Stomach (tissue), 9 donors: Measurements from ENCODE around the gene ST7L. TPM values are rescaled to one million over a fixed set of nuclear protein-coding genes. Genes with fewer than 3 reads are reported as not detected.

Source experiments
- DNase-seq, 2 donors: peaks; one replicate each; pipeline versions ENCODE4 v3.0.0 to v3.0.0-alpha.2; 2013 to 2019
- H3K27ac ChIP-seq, 5 donors: fragments of 200-600 bp in 4 of 5; sonication (generic) in 4 of 5; one replicate each; pipeline ENCODE4 v1.5.1; 2013 to 2019; ENCODE audit warnings: mild to moderate bottlenecking in 1 of 5, moderate library complexity in 1 of 5
- H3K27me3 ChIP-seq, 3 donors: fragments of 200-600 bp; sonication (generic); one replicate each; pipeline ENCODE4 v1.5.1; 2017 to 2019; ENCODE audit warnings: mixed run types in 1 of 3
- H3K36me3 ChIP-seq, 4 donors: fragments of 200-600 bp; sonication (generic); 1 replicate in 3 of 4; 2 replicates in 1 of 4; pipeline ENCODE4 v1.5.1; 2016 to 2019
- H3K4me1 ChIP-seq, 4 donors: fragments of 200-600 bp; sonication (generic); one replicate each; pipeline ENCODE4 v1.5.1; 2016 to 2019
- H3K4me3 ChIP-seq, 4 donors: fragments of 200-600 bp; sonication (generic) in 3 of 4; one replicate each; pipeline ENCODE4 v1.5.1; 2016 to 2019; ENCODE audit warnings: mild to moderate bottlenecking in 1 of 4
- H3K9me3 ChIP-seq, 4 donors: fragments of 200-600 bp; sonication (generic); one replicate each; pipeline ENCODE4 v1.5.1; 2016 to 2019
- EP300 ChIP-seq: sonication (generic); formaldehyde crosslinking; IDR thresholded peaks from one replicate; pipeline ENCODE4 v1.6.1; 2017; ENCODE audit warnings: antibody characterized with exemption
- POLR2A ChIP-seq, 4 donors: fragments of 450-650 bp; IDR thresholded peaks; one replicate each; pipeline ENCODE4 v1.6.1; 2016; ENCODE audit warnings: antibody characterized with exemption in 4 of 4, control low read depth in 2 of 4, mild to moderate bottlenecking in 1 of 4, moderate library complexity in 1 of 4
- POLR2AphosphoS5 ChIP-seq, 3 donors: sonication (generic); formaldehyde crosslinking; IDR thresholded peaks; one replicate each; pipeline ENCODE4 v1.6.1; 2016; ENCODE audit warnings: antibody characterized with exemption in 3 of 3
- WGBS, 5 donors: extraction: QIAGEN DNeasy Blood & Tissue Kit in 3 of 5; methylation state at CpG; one replicate each; pipeline versions ENCODE4 v1.1.5 to v1.1.7; 2013 to 2018; 5-methylcytosine and 5-hydroxymethylcytosine counted together
- intact Hi-C: fragments of 100-400 bp; cut with DNase I; formaldehyde crosslinking; loops from one replicate; pipeline ENCODE4 v1.15.1; 2023; ENCODE audit warnings: low total_unique reads
- polyA plus RNA-seq, 3 donors: library from polyadenylated mRNA; stranded (reverse); fragments of 200-250 nt; gene quantifications; one replicate each; pipeline ENCODE4 v1.2.3, GENCODE V29; 2013
- total RNA-seq, 5 donors: library from RNA; depleted of rRNA; stranded (reverse); fragments of >200 nt; gene quantifications; one replicate each; pipeline versions ENCODE4 v1.1.0 to v1.2.3, GENCODE V29; 2014 to 2016
- TF ChIP-seq, protein P1 (sequence below), 7 experiments: fragments of 450-650 bp in 4 of 7; fragments of 200-600 bp in 3 of 7; sonication (generic) in 3 of 7; IDR thresholded peaks; one replicate each; pipeline ENCODE4 v1.5.1; 2016 to 2019; ENCODE audit warnings: antibody characterized with exemption in 7 of 7, control low read depth in 2 of 7, mild to moderate bottlenecking in 1 of 7
- donor health status: healthy with polysubstance abuse.
- donor health status: Bipolar disorder and iron deficiency.
- donor health status: healthy.

ST7L gene
- total and polyA plus RNA-seq, 8 donors, result 3.5 to 85.7 (median 11.3) TPM

DNA sequence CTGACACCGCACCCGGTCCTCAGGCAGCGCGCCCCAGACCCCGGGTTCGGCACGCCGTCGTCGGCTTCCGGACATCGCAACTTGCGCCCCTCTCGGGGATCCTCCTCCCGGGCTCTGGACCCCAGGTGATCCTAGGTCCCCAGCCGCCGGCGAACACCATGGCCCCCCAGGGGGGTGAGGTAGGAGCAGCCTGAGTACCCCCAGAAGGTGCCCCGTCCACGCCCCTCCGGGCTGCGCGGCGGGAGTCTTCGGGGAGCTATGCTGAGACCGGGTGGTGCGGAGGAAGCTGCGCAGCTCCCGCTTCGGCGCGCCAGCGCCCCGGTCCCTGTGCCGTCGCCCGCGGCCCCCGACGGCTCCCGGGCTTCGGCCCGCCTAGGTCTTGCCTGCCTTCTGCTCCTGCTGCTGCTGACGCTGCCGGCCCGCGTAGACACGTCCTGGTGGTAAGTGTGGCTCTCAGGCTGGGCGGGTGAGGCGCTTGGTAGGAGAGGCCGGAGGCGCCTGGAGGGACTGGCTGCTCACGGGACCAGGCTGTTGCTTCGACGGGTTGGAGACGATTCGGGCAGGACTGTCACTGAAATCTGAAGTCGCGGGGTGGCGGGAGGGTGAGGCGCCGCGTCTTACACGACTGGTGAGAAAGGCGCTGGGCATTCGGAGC, 109.8 kb downstream of the ST7L start:
- WGBS, 5 donors, result 7 to 45% (median 8%) methylated on average over 14 to 66 of the region's 66 CpGs
- Histone ChIP-seq H3K4me3 (peak overlapping the region; percentile 56 to 72 (median 59)), H3K27ac (peak overlapping the region; percentile 3 to 73 (median 28)), H3K4me1 (peaks cover 17 to 24% (median 23%) of the 10 kb centered on the region in 4 donors), H3K27me3 (peaks cover 10 to 73% (median 43%) of the 10 kb centered on the region in 3 donors), H3K36me3 (no peaks in the 10 kb centered on the region), H3K9me3 (no peaks in the 10 kb centered on the region)
- intact Hi-C loops, result no loop called here
- DNase-seq, result peak in 1 of 2 donors; percentile 67
- TF ChIP-seq, protein P1, sequence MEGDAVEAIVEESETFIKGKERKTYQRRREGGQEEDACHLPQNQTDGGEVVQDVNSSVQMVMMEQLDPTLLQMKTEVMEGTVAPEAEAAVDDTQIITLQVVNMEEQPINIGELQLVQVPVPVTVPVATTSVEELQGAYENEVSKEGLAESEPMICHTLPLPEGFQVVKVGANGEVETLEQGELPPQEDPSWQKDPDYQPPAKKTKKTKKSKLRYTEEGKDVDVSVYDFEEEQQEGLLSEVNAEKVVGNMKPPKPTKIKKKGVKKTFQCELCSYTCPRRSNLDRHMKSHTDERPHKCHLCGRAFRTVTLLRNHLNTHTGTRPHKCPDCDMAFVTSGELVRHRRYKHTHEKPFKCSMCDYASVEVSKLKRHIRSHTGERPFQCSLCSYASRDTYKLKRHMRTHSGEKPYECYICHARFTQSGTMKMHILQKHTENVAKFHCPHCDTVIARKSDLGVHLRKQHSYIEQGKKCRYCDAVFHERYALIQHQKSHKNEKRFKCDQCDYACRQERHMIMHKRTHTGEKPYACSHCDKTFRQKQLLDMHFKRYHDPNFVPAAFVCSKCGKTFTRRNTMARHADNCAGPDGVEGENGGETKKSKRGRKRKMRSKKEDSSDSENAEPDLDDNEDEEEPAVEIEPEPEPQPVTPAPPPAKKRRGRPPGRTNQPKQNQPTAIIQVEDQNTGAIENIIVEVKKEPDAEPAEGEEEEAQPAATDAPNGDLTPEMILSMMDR (IDR thresholded peaks at IDR 0.05), result no peak

DNA sequence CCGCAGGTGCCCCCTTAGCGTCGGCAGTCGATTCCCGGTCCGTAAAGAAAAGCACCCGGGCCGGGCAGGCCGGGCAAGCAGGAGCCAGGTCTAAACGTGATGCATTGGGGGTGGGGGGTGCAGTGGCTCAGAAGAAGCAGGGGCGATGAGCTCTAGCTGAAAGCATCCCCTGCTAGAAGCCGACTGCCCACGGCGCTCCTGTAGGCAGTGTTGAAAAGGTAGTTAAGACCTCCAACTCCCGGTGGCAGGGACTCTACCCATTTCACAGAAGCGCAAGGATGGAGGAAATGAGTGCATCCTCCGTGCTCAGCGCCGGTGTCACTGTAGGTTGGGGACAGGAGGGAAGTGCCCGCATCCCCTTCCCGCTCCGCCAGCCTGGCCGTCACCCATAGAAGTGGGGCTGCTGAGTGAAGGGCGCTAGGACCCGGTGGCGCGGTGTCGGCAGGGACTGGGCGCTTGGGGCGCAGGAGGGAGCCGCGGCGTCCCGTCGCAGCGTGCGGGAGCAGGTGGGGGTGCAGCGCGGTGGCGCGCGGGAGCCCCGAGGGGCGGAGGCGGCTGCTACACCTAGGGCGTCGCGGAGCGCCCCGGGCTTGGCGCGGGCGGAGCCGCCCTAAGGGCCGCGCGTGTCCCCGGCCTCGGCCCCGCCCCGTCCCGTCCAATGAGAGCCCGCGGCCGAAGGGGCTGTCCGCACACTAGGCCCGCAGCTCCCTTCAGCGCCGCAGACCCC, 110.5 kb downstream of the ST7L start, which contains the start of gene WNT2B:
Gene WNT2B (plus strand): TSS at position 688 of the 727 bp plus-strand sequence. CDS start 298 bp downstream, outside the sequence.
- Histone ChIP-seq H3K27me3 (peaks cover 10 to 80% (median 43%) of the 10 kb centered on the region in 3 donors), H3K4me1 (peaks cover 17 to 24% (median 23%) of the 10 kb centered on the region in 4 donors), H3K4me3 (peak within 1 kb of the TSS; percentile 56 to 72 (median 59)), H3K36me3 (no peaks in the 10 kb centered on the region), H3K9me3 (no peaks in the 10 kb centered on the region), H3K27ac (peak within 1 kb of the TSS; percentile 3 to 73 (median 28))
- WGBS, 5 donors, result 0 to 1% (median 1%) methylated on average over 23 to 68 of the region's 69 CpGs
- TF ChIP-seq POLR2AphosphoS5 (IDR thresholded peaks at IDR 0.05), result no peak
- TF ChIP-seq POLR2A (IDR thresholded peaks at IDR 0.05), result no peak
- TF ChIP-seq, protein P1 (IDR thresholded peaks at IDR 0.05), result no peak
- DNase-seq, result peak; percentile 36 to 77
- intact Hi-C loops, result no loop called here

DNA sequence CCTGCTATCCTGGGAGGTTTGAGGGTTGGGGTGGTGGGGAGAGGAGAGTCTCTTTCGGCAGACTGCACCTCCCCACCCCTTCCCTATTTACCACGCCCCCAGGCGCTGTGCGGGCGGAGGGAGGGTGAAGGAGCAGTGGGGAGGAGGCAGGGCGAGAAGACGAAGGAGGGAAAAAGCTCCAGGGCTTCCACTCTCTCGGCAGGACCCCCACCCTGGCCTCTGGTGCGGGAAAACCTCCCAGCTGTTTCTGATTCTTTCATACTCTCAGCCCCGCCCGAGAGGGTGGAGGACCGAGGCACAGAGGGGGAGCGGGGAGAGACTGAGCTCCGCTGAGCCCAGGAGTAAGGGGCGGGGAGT, 111.0 kb downstream of the ST7L start:
- peaks cover 10 to 85% (median 46%) of the 10 kb centered on the region in 3 donors for H3K27me3 ChIP-seq
- intact Hi-C loops, result no loop called here
- DNase-seq, result peak in 1 of 2 donors; percentile 78
- no peaks in the 10 kb centered on the region for H3K9me3 ChIP-seq
- peak overlapping the region; percentile 56 to 72 (median 59) for H3K4me3 ChIP-seq
- peak overlapping the region in 2 of 5 donors; percentile 20 to 73 for H3K27ac ChIP-seq
- TF ChIP-seq POLR2A (IDR thresholded peaks at IDR 0.05), result no peak
- TF ChIP-seq, protein P1 (IDR thresholded peaks at IDR 0.05), result no peak
- no peak for TF ChIP-seq EP300
- no peak for TF ChIP-seq POLR2AphosphoS5 (IDR thresholded peaks at IDR 0.05)
- no peaks in the 10 kb centered on the region for H3K36me3 ChIP-seq
- 0 to 6% (median 1%) methylated on average over 12 to 15 of the region's 15 CpGs for WGBS, 5 donors
- peaks cover 17 to 24% (median 23%) of the 10 kb centered on the region in 4 donors for H3K4me1 ChIP-seq

DNA sequence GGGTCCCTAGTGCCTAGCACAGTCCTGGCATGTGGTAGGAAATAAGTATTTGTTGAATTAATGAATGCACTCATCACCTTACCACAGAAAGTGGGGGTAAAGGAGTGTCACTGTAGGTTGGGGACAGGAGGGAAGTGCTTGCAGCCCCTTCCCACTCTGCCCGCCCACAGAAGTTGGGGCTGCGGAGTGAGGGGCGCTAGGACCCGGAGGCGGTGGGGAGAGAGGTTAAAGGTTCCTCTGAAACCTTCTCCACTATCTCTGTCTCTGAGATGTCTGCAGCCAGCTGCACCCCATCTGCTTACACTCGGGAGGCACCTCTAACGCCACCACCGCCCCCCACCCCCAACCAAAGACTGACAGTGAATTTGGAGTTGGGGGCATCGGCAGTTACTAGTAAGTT, 111.6 kb downstream of the ST7L start:
- Histone ChIP-seq H3K27me3 (peaks cover 10 to 91% (median 49%) of the 10 kb centered on the region in 3 donors), H3K4me1 (peaks cover 21 to 28% (median 27%) of the 10 kb centered on the region in 4 donors), H3K36me3 (no peaks in the 10 kb centered on the region), H3K4me3 (peak overlapping the region in 1 of 4 donors; percentile 61), H3K9me3 (no peaks in the 10 kb centered on the region), H3K27ac (peak overlapping the region in 1 of 5 donors; percentile 20)
- TF ChIP-seq POLR2A (IDR thresholded peaks at IDR 0.05), result no peak
- TF ChIP-seq POLR2AphosphoS5 (IDR thresholded peaks at IDR 0.05), result no peak
- TF ChIP-seq, protein P1 (IDR thresholded peaks at IDR 0.05), result no peak
- TF ChIP-seq EP300, result no peak
- DNase-seq, result no peak
- intact Hi-C loops, result no loop called here
- 74 to 85% (median 79%) methylated on average over 9 of the region's 9 CpGs for WGBS, 5 donors
